NT2/D1 (cell line): ENCODE measurements around the gene TMEM132A.
"Not testable (repeated sequence)": the region's sequence is repeated elsewhere in the genome, so short reads cannot be mapped to it uniquely, and the experiment has no call there.

Source experiments
- YY1 ChIP-seq: IDR thresholded peaks from 2 replicates; pipeline ENCODE4 v1.6.1; 2011; ENCODE audit not compliant: insufficient read length, insufficient read depth
- ZNF274 ChIP-seq: IDR thresholded peaks from 2 replicates; pipeline ENCODE4 v1.6.1; 2011; ENCODE audit warnings: mild to moderate bottlenecking, low read depth, low read length

DNA sequence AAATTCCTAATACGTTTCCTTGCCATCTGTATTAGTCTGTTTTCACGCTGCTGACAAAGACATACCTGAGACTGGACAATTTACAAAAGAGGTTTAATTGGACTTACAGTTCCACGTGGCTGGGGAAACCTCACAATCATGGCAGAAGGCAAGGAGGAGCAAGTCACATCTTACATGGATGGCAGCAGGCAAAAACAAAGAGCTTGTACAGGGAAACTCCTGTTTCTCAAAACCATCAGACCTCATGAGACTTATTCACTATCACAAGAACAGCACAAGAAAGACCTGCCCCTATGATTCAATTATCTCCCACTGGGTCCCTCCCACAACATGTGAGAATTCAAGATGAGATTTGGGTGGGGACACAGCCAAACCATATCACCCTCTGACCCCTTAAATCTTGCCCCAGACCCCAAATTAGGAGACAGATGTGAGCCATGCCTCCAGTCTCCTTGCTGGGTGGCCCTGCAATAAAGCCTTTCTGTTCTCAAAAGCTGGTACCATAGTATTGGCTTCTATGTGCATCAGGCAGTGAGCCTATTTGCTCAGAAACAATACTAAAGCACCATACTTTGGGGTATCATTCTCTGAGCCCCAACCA lies 14.5 kb upstream of the TMEM132A start:
- not testable (repeated sequence) for TF ChIP-seq YY1, ZNF274
